GM13976 (cell line): ENCODE data around the gene PAX5.
A peak's percentile ranks its signal among the peaks of the same experiment; 100 is the strongest.
"Not testable (repeated sequence)": the region's sequence is repeated elsewhere in the genome, so short reads cannot be mapped to it uniquely, and the experiment has no call there.

ENCODE experiments used
- DNase-seq: peaks from one replicate; pipeline ENCODE4 v3.0.0; 2012; ENCODE audit warnings: low spot score
- in situ Hi-C: fragments of 300-500 bp; cut with MboI; formaldehyde crosslinking; loops from one replicate; pipeline ENCODE4 v1.12.0; 2022; ENCODE audit warnings: low sequenced_read_pairs, mixed read lengths, inconsistent platforms; ENCODE audit not compliant: unreplicated experiment
- TF ChIP-seq, protein P1 (sequence below): IDR thresholded peaks from 2 replicates; pipeline ENCODE4 v1.5.1; 2012; ENCODE audit warnings: borderline replicate concordance, mild to moderate bottlenecking; ENCODE audit not compliant: insufficient read depth; ENCODE audit errors: extremely low read depth, missing control alignments, control extremely low read depth

The PAX5 gene

DNA sequence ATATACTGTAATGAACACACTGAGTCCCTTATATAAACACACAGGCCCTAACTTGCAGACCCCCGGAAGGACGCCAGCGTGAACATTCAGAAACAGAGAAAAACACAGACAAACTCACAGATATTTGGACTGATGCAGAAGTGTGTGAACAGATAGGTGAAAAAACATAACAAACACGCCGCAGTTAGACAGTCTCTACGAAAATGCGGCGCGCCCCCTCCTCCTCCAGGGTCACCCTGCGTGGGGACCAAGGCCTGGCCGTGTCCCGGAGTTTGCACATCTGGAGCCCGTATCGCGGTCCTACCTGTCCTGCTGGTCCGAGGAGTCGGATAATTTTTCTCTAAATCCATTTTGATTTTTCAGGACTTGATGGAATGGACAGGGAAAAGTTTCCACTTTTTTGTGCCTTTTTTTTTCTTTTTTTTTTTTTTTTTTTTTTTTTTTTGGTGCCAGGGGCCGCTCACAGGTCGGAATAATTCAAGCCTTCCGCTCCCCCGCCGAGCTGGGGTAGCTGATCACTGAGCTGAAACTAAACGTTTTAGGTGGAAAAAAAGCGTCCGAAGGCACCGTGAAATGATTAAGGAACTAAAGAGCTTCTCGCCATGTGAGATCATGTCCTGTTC lies at the start of gene PAX5:
TSS of gene PAX5 (minus strand) at position 587 of the 623 bp plus-strand sequence. CDS start at position 350, 237 bp downstream.
- DNase-seq: no peak
- in situ Hi-C loops: loop anchor here (10.0 kb wide), 1 partner anchor 371 kb away; no protein-coding TSS in a partner anchor
- TF ChIP-seq, protein P1, sequence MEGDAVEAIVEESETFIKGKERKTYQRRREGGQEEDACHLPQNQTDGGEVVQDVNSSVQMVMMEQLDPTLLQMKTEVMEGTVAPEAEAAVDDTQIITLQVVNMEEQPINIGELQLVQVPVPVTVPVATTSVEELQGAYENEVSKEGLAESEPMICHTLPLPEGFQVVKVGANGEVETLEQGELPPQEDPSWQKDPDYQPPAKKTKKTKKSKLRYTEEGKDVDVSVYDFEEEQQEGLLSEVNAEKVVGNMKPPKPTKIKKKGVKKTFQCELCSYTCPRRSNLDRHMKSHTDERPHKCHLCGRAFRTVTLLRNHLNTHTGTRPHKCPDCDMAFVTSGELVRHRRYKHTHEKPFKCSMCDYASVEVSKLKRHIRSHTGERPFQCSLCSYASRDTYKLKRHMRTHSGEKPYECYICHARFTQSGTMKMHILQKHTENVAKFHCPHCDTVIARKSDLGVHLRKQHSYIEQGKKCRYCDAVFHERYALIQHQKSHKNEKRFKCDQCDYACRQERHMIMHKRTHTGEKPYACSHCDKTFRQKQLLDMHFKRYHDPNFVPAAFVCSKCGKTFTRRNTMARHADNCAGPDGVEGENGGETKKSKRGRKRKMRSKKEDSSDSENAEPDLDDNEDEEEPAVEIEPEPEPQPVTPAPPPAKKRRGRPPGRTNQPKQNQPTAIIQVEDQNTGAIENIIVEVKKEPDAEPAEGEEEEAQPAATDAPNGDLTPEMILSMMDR: no peak

DNA sequence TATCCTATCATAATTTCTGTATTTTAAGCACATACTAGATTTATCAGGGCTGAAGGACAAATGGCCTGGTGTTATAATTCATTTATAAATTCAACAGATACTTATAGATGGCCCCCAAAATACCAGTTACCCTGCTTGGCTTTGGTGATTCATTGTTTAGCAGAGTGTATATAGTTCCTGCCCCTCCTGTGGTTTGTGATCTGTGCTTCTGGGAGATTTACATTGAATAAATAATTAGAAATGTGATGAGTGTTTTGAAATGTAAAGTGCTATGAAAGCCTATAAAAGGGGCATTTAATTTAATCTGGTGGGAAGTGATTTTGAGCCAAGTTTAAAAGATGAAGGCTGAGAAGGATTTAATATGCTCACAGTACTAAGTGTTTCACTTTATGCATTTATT lies 49.6 kb upstream of the PAX5 start:
- TF ChIP-seq, protein P1: no peak
- DNase-seq: no peak
- in situ Hi-C loops: no loop called here

DNA sequence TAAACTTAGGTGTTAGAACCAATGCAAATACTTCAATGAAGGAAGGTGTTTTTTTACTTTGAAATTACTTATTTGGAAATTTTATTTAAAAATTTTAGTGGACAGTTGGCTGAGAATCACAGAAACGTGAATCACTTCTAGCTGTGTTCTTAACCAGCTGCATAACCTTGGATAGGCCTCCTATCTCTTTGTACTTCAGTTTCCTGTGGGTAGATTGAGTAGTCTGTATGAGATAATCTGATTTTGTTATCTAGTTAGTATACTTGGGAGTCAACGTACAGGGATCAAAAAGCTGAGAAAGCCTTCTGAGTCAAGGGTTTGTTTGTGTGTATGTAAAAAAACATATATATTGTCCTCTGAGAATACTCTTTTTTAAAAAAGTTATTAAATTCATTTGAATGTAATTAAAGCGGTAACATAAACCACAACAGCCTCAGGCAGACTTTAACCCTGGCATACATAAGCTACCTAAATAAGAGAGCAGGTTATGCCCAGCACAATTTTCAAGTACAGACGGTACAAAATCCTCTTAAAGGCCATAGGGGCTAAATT lies 48.2 kb upstream of the PAX5 start:
- DNase-seq: no peak
- in situ Hi-C loops: no loop called here
- TF ChIP-seq, protein P1: no peak

DNA sequence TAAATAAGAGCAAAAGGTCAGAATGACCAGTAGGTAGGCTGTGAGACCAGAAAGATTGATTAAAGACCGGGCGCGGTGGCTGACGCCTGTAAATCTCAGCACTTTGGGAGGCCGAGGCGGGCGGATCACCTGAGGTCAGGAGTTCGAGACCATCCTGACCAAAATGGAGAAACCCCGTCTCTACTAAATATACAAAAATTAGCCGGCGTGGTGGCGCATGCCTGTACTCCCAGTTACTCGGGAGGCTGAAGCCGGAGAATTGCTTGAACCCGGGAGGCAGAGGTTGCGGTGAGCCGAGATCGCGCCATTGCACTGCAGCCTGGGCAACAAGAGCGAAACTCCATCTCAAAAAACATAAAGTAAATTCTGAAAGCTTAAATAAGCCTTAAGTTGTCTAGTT lies 47.4 kb upstream of the PAX5 start:
- DNase-seq, in situ Hi-C loops: not testable (repeated sequence)

DNA sequence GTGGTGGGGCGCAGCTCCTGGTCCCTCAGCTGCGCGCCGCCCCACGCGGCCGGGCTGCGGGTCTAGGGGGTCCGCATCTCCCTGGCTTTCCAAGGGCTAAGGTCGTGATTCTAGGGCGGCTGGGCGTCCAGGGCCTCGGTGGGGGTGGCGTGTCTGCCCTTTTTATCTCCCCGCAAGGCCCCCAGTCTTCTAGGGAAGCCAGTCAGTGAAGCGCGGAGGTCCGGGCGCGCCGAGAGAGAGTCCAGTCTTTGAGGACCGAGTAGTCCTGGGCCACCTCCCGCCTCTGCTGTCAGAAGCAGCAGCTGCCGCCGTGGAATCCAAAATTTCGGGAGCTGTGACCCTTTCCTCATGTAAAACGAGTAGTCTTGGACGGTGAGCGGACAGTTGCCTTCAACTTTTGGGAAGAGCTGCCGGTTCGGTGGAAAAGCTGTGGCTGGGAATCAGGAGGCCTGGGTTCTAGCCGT lies 46.1 kb upstream of the PAX5 start:
- DNase-seq, in situ Hi-C loops: not testable (repeated sequence)

DNA sequence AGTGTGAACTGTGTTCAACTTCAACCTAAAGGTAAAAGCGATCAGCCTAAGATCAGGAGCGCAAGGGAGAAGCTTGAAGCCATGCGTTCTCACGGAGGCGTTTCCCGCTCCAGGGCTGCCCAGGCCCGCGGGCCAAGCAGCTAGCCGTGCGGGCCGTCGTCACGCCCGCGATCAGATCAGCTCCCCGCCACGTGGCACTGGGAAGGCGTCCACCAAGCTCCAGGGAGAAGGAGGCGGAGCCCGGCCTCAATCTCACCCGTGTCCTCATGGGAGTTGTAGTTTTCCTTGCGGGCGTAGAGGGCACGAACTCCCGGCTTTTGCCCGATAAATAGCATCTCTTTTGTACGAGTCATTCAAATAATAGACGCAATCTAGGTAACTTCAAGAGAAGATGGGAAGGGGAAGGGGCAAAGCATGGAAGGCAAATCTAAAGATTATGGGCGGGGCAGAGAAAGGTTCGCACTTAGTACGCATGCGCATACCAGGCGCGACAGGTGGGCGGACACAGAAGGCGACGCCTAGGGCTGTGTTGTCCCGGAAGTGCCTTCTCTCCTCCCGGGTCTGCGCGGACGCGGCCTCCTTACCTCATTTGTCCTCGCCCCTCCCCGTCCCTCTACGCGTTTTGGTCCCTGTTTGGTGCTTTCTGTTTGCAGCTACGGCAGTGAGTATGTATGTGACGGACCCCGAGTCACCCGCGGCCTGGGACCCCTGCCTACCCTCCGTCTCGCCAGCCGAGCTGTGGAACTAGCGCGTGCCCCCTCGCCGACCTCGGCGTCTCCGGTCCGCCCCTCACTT lies 45.5 kb upstream of the PAX5 start:
- TF ChIP-seq, protein P1: no peak
- in situ Hi-C loops: no loop called here
- peak; percentile 95 for DNase-seq

DNA sequence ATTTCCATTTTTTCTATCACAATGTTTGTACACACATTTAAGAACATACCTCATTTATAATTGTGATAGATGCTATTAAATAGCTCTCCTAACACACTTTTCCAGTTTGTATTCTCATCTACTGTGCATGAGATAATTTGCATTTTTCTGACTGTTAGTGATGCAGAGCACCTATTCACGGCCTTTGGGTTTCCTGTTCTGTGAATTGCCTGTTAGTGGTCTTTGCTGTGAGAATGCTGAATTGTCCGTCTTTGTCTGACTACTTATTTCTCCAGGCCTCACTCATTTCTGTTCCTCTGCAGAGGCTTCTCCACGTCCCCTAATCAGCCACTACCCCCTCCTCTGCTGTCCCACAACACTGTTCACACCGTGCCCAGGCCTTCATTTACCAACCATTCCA lies 40.7 kb upstream of the PAX5 start:
- in situ Hi-C loops, DNase-seq: not testable (repeated sequence)

DNA sequence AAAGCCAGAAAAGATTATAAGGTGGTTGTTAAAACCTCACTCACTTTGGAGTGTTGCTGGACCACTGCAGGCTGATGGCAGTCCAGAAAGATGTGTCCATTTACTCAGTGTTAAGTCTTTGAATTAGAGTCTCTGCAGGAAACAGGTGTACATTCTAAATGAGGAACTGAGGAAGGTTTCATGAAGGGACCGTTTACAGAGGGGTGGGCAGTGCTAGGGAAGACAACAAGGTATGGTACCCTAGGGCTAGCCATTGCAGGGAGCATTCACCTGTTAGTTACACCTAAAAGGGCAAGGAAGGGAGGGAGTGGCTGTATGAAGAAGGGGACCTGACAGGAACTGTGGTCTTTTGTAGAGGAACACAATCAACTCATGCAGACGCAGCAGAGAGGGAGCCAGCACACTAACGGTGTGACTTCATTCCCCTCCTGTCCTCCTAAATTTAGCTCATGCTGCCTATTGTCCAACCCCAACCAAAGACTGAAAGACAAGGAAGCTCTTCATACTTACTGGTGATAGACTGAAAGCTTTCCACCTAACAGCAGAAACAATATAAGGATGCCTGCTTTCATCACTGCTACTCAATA lies 32.2 kb upstream of the PAX5 start:
- DNase-seq: peak; percentile 29
- TF ChIP-seq, protein P1: no peak
- in situ Hi-C loops: no loop called here
